ENCODE data around the gene DOCK1.

DOCK1 gene

GRCh38 chr10:127228195-127228787 is 323.1 kb downstream of the DOCK1 start:
- no peak for DNase-seq

GRCh38 chr10:127234306-127234800 is 329.1 kb downstream of the DOCK1 start:
- no peak for DNase-seq

GRCh38 chr10:127236266-127236665 is 331.0 kb downstream of the DOCK1 start:
- DNase-seq, result no peak

- no peak for DNase-seq
Measured at GRCh38 chr10:127242914-127243313, 337.7 kb downstream of the DOCK1 start.

- peak; percentile 21 for DNase-seq
Measured at GRCh38 chr10:127243490-127244272, 338.5 kb downstream of the DOCK1 start.

- DNase-seq, result no peak
Measured at GRCh38 chr10:127245456-127245855, 340.2 kb downstream of the DOCK1 start.

- DNase-seq, result no peak
Measured at GRCh38 chr10:127250031-127250430, 344.8 kb downstream of the DOCK1 start.

GRCh38 chr10:127252818-127253217 is 347.6 kb downstream of the DOCK1 start:
- no peak for DNase-seq

GRCh38 chr10:127254276-127254675 is 349.0 kb downstream of the DOCK1 start:
- peak; percentile 33 for DNase-seq

GRCh38 chr10:127257395-127257794 is 352.2 kb downstream of the DOCK1 start:
- no peak for DNase-seq

GRCh38 chr10:127259347-127259746 is 354.1 kb downstream of the DOCK1 start:
- DNase-seq, result no peak

- DNase-seq, result no peak
Measured at GRCh38 chr10:127262606-127263005, 357.4 kb downstream of the DOCK1 start.

- DNase-seq, result no peak
Measured at GRCh38 chr10:127265288-127265687, 360.1 kb downstream of the DOCK1 start.

- no peak for DNase-seq
Measured at GRCh38 chr10:127266431-127266830, 361.2 kb downstream of the DOCK1 start.

GRCh38 chr10:127267442-127267841 is 362.2 kb downstream of the DOCK1 start:
- DNase-seq, result no peak

GRCh38 chr10:127272076-127272475 is 366.8 kb downstream of the DOCK1 start:
- DNase-seq, result no peak

- no peak for DNase-seq
Measured at GRCh38 chr10:127275272-127275671, 370.0 kb downstream of the DOCK1 start.

GRCh38 chr10:127275793-127276450 is 370.7 kb downstream of the DOCK1 start:
- no peak for DNase-seq

GRCh38 chr10:127276794-127277462 is 371.7 kb downstream of the DOCK1 start:
- no peak for DNase-seq

GRCh38 chr10:127278001-127278400 is 372.8 kb downstream of the DOCK1 start:
- no peak for DNase-seq

- DNase-seq, result no peak
Measured at GRCh38 chr10:127279334-127279774, 374.1 kb downstream of the DOCK1 start.

GRCh38 chr10:127280446-127280845 is 375.2 kb downstream of the DOCK1 start:
- DNase-seq, result no peak

GRCh38 chr10:127283017-127283416 is 377.8 kb downstream of the DOCK1 start:
- no peak for DNase-seq

All from suppressor macrophage treated with lipopolysaccharide for 4 hours (primary cell).